ENCODE results near the gene RFFL.

RFFL gene

DNA sequence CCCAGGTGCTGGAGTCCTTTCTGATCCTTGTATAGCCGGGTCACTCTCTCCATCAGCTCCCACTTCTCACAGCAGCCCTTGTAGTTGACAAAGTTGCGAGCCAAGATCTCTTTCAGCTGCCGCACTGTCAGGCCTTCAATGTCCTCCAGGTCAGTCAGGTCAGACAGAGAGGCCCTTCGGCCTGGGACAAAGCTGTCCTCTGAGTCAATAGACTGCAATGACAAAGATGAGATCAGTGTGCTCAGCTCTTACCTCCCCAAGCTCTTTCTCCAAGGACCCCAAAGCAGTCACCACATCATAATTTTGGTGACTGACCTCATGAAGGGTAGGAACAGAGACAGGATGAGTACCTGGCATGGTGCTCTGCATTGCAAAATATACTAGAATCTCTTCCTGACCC, 47.1 kb downstream of the RFFL start:
- H3K27ac ChIP-seq = no peak overlapping the region
- TF ChIP-seq, protein P1, sequence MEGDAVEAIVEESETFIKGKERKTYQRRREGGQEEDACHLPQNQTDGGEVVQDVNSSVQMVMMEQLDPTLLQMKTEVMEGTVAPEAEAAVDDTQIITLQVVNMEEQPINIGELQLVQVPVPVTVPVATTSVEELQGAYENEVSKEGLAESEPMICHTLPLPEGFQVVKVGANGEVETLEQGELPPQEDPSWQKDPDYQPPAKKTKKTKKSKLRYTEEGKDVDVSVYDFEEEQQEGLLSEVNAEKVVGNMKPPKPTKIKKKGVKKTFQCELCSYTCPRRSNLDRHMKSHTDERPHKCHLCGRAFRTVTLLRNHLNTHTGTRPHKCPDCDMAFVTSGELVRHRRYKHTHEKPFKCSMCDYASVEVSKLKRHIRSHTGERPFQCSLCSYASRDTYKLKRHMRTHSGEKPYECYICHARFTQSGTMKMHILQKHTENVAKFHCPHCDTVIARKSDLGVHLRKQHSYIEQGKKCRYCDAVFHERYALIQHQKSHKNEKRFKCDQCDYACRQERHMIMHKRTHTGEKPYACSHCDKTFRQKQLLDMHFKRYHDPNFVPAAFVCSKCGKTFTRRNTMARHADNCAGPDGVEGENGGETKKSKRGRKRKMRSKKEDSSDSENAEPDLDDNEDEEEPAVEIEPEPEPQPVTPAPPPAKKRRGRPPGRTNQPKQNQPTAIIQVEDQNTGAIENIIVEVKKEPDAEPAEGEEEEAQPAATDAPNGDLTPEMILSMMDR (conservative IDR thresholded peaks at IDR 0.05) = no peak

DNA sequence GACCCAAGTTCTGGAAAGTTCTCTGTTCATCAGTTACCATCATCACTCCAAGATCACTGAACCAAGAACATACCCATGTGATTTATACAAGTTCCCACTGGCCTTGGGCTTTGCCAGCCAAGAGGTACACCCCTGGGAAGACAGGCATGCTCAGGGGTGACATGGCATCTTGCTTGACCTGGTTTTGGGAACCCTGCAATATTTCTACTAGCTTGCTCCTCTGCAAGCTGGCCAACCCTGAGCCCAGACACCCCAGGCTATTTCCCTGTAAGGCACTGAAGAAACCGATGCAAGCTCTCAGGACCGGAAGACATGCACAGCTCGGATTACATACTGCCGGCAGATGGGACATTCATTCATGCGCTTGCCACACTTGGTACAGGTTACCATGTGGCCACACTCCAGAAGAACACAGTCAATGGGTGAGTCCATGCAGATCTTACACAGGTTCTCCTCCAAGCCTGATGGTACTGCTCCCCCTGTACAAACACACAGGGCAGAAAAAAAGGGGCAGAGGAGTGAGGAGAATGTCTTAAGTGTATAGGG, 51.8 kb downstream of the RFFL start:
- H3K27ac ChIP-seq = no peak overlapping the region
- TF ChIP-seq, protein P1 (conservative IDR thresholded peaks at IDR 0.05) = no peak

GRCh38 chr17:35010093-35010492, 53.4 kb downstream of the RFFL start:
- no peak overlapping the region for H3K27ac ChIP-seq

DNA sequence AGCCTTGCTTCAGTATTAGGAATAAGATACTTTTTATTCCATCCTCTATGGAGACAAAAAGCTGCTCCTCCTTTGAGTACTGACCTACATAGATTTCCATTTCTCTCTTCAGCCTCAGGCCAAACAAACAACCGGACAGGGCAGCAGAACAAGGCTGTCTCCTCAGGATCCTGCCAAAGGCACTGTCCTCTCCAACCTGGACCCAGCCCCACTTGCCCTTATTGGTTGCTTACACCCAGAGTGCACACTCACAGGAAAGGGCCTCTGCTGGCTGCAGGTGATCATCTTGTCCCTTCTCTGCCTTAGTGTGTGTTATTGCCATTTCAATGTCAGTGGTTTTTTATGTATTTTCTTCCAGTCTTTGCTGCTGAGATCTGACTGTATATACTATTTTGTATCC, 56.5 kb downstream of the RFFL start:
- TF ChIP-seq, protein P1 (conservative IDR thresholded peaks at IDR 0.05) = no peak
- peak overlapping the region; percentile 29 for H3K27ac ChIP-seq

More at GRCh38 chr17:35010093-35010492, 53.4 kb downstream of the RFFL start:
- TF ChIP-seq, protein P1 (conservative IDR thresholded peaks at IDR 0.05) = no peak

DNA sequence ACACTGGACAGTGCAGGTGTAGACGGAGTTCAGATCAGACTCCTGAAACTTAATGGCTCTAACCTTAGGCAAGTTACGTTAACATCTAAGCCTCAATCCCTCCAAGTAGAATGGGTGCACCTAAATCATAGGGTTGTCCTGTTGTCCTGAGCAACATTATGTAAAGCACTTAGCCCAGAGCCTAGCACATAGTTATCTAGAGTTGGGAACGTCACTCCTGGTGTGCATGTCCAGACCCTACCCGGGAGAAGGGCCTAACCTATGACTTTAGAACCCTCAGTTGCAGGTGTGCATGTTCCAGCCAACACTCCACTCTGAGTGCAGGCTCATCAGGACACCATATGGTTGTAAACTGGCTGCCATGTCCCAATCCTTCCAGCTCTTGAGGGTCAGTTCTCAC, 57.2 kb downstream of the RFFL start:
- TF ChIP-seq, protein P1 (conservative IDR thresholded peaks at IDR 0.05) = no peak
- H3K27ac ChIP-seq = peak overlapping the region; percentile 29; the same call in 1 of the 2 replicates

DNA sequence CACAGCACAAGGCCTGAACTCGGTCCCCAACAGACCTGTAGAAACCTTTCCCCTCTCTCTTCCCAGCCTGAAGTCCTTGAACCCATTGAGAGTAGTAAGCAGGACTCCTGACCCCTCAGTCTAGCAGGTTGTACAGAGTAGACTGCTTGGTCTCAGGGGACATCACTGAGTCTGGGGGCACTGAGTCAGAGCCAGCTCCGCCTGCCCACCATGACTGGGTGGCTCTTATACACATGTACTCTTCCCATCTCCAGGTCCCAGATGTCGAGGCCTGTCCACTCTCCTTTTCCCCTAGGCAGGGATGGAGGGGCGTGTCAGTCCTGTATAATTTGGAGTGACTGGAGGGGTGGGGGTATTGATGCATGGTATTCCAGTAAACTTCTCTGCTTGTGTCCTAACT, 59.7 kb downstream of the RFFL start:
- TF ChIP-seq, protein P1 (conservative IDR thresholded peaks at IDR 0.05) = no peak
- H3K27ac ChIP-seq = no peak overlapping the region

- peak overlapping the region; percentile 41; the same call in 1 of the 2 replicates for H3K27ac ChIP-seq
- TF ChIP-seq, protein P1 (conservative IDR thresholded peaks at IDR 0.05) = no peak
Measured at GRCh38 chr17:35002876-35003551, 60.5 kb downstream of the RFFL start.
